HG03025 (cell line): ENCODE data around the gene SNTB2.
"Not testable (repeated sequence)": the region's sequence is repeated elsewhere in the genome, so short reads cannot be mapped to it uniquely, and the experiment has no call there.

Experiments
- ATAC-seq: cut with Tn5 transposase; IDR thresholded peaks from one replicate; pipeline ENCODE4 v1.9.1; 2021; ENCODE audit warnings: mild to moderate bottlenecking, moderate library complexity; ENCODE audit not compliant: unreplicated experiment, low FRiP score

The SNTB2 gene

GRCh38 chr16:69225121-69225520, 38.2 kb downstream of the SNTB2 start:
- ATAC-seq = no peak

GRCh38 chr16:69233124-69233523, 46.2 kb downstream of the SNTB2 start:
- no peak for ATAC-seq

GRCh38 chr16:69234460-69234859, 47.5 kb downstream of the SNTB2 start:
- ATAC-seq = no peak

GRCh38 chr16:69236319-69236718, 49.4 kb downstream of the SNTB2 start:
- no peak for ATAC-seq

- no peak for ATAC-seq
Measured at GRCh38 chr16:69237296-69237695, 50.3 kb downstream of the SNTB2 start.

- ATAC-seq = no peak
Measured at GRCh38 chr16:69239851-69240250, 52.9 kb downstream of the SNTB2 start.

GRCh38 chr16:69240331-69240730, 53.4 kb downstream of the SNTB2 start:
- ATAC-seq = no peak

GRCh38 chr16:69241926-69242325, 55.0 kb downstream of the SNTB2 start:
- ATAC-seq = no peak

- ATAC-seq = no peak
Measured at GRCh38 chr16:69243479-69243878, 56.5 kb downstream of the SNTB2 start.

GRCh38 chr16:69244336-69244735, 57.4 kb downstream of the SNTB2 start:
- ATAC-seq = no peak

GRCh38 chr16:69250081-69250480, 63.1 kb downstream of the SNTB2 start:
- no peak for ATAC-seq

GRCh38 chr16:69253870-69254341, 66.9 kb downstream of the SNTB2 start:
- no peak for ATAC-seq

GRCh38 chr16:69259428-69259764, 72.4 kb downstream of the SNTB2 start:
- ATAC-seq = not testable (repeated sequence)

- ATAC-seq = no peak
Measured at GRCh38 chr16:69260019-69260418, 73.1 kb downstream of the SNTB2 start.

GRCh38 chr16:69260506-69260905, 73.5 kb downstream of the SNTB2 start:
- no peak for ATAC-seq

- no peak for ATAC-seq
Measured at GRCh38 chr16:69266334-69267063, 79.5 kb downstream of the SNTB2 start.

- ATAC-seq = no peak
Measured at GRCh38 chr16:69267633-69268032, 80.7 kb downstream of the SNTB2 start.

GRCh38 chr16:69270395-69270794, 83.4 kb downstream of the SNTB2 start:
- no peak for ATAC-seq

- no peak for ATAC-seq
Measured at GRCh38 chr16:69270831-69271230, 83.9 kb downstream of the SNTB2 start.

GRCh38 chr16:69273009-69273408, 86.0 kb downstream of the SNTB2 start:
- ATAC-seq = no peak

- ATAC-seq = no peak
Measured at GRCh38 chr16:69274699-69275235, 87.8 kb downstream of the SNTB2 start.
